Uterus (tissue), 4 donors: ENCODE results near the gene ZNF22. TPM values are rescaled to one million over a fixed set of nuclear protein-coding genes. Genes with fewer than 3 reads are reported as not detected.

Experiments
- DNase-seq, 2 donors: peaks; one replicate each; pipeline ENCODE4 v3.0.0-alpha.2; 2019 to 2020
- H3K27ac ChIP-seq, 2 donors: fragments of 200-600 bp; sonication (generic); 1 replicate in 1 of 2; 2 replicates in 1 of 2; pipeline ENCODE4 v1.5.1; 2016 to 2018
- H3K27me3 ChIP-seq, 2 donors: fragments of 200-600 bp; sonication (generic); one replicate each; pipeline ENCODE4 v1.5.1; 2018 to 2019; ENCODE audit warnings: control low read depth in 1 of 2
- H3K36me3 ChIP-seq, 2 donors: fragments of 200-600 bp; sonication (generic); one replicate each; pipeline ENCODE4 v1.5.1; 2019; ENCODE audit warnings: control low read depth in 1 of 2
- H3K4me1 ChIP-seq, 2 donors: fragments of 200-600 bp; sonication (generic); one replicate each; pipeline ENCODE4 v1.5.1; 2018 to 2019; ENCODE audit warnings: control low read depth in 1 of 2
- H3K4me3 ChIP-seq, 2 donors: fragments of 200-600 bp; sonication (generic); 1 replicate in 1 of 2; 2 replicates in 1 of 2; pipeline ENCODE4 v1.5.1; 2018 to 2019; ENCODE audit warnings: mild to moderate bottlenecking in 1 of 2
- H3K9me3 ChIP-seq, 2 donors: fragments of 200-600 bp; sonication (generic); one replicate each; pipeline ENCODE4 v1.5.1; 2019; ENCODE audit warnings: control low read depth in 1 of 2
- POLR2A ChIP-seq, 2 donors: fragments of 450-650 bp; IDR thresholded peaks; one replicate each; pipeline ENCODE4 v1.6.1; 2016; ENCODE audit warnings: antibody characterized with exemption in 2 of 2, mild to moderate bottlenecking in 1 of 2, moderate library complexity in 1 of 2
- intact Hi-C: fragments of 100-400 bp; cut with DNase I; formaldehyde crosslinking; loops from one replicate; pipeline ENCODE4 v1.15.1; 2023; ENCODE audit warnings: low total_unique reads
- total RNA-seq, 4 donors: library from RNA; depleted of rRNA in 3 of 4; stranded (reverse); fragments of >200 nt in 3 of 4; gene quantifications; one replicate each; pipeline versions ENCODE4 v1.1.0 to v1.2.4, GENCODE V29; 2014 to 2023
- TF ChIP-seq, protein P1 (sequence below), 4 experiments: fragments of 200-600 bp in 2 of 4; fragments of 450-650 bp in 2 of 4; sonication (generic) in 2 of 4; IDR thresholded peaks; one replicate each; pipeline ENCODE4 v1.5.1; 2016 to 2019; ENCODE audit warnings: antibody characterized with exemption in 4 of 4, mild to moderate bottlenecking in 2 of 4, moderate library complexity in 1 of 4
- donor health status: DM: yes; HTN: yes; CAD: no.

The ZNF22 gene
- total RNA-seq, 4 donors from 2014 or later = 20.7 to 78.1 (median 34.6) TPM

- no peak for TF ChIP-seq POLR2A (IDR thresholded peaks at IDR 0.05)
- TF ChIP-seq, protein P1, sequence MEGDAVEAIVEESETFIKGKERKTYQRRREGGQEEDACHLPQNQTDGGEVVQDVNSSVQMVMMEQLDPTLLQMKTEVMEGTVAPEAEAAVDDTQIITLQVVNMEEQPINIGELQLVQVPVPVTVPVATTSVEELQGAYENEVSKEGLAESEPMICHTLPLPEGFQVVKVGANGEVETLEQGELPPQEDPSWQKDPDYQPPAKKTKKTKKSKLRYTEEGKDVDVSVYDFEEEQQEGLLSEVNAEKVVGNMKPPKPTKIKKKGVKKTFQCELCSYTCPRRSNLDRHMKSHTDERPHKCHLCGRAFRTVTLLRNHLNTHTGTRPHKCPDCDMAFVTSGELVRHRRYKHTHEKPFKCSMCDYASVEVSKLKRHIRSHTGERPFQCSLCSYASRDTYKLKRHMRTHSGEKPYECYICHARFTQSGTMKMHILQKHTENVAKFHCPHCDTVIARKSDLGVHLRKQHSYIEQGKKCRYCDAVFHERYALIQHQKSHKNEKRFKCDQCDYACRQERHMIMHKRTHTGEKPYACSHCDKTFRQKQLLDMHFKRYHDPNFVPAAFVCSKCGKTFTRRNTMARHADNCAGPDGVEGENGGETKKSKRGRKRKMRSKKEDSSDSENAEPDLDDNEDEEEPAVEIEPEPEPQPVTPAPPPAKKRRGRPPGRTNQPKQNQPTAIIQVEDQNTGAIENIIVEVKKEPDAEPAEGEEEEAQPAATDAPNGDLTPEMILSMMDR (IDR thresholded peaks at IDR 0.05) = no peak
- Histone ChIP-seq H3K4me1 (no peaks in the 10 kb centered on the region), H3K27ac (no peak overlapping the region), H3K27me3 (no peaks in the 10 kb centered on the region), H3K9me3 (no peaks in the 10 kb centered on the region), H3K4me3 (no peak overlapping the region), H3K36me3 (no peaks in the 10 kb centered on the region)
- intact Hi-C loops = no loop called here
- DNase-seq = no peak
Measured at GRCh38 chr10:44965651-44966097, 35.0 kb upstream of the ZNF22 start.

- no peak overlapping the region for H3K27ac ChIP-seq
- no peaks in the 10 kb centered on the region for H3K4me1 ChIP-seq
- H3K36me3 ChIP-seq = no peaks in the 10 kb centered on the region
- H3K4me3 ChIP-seq = no peak overlapping the region
- TF ChIP-seq, protein P1 (IDR thresholded peaks at IDR 0.05) = no peak
- no peak for TF ChIP-seq POLR2A (IDR thresholded peaks at IDR 0.05)
- H3K27me3 ChIP-seq = no peaks in the 10 kb centered on the region
- peak in 1 of 2 donors; percentile 9 for DNase-seq
- intact Hi-C loops = no loop called here
- H3K9me3 ChIP-seq = no peaks in the 10 kb centered on the region
Measured at GRCh38 chr10:44966129-44966815, 34.5 kb upstream of the ZNF22 start.

DNA sequence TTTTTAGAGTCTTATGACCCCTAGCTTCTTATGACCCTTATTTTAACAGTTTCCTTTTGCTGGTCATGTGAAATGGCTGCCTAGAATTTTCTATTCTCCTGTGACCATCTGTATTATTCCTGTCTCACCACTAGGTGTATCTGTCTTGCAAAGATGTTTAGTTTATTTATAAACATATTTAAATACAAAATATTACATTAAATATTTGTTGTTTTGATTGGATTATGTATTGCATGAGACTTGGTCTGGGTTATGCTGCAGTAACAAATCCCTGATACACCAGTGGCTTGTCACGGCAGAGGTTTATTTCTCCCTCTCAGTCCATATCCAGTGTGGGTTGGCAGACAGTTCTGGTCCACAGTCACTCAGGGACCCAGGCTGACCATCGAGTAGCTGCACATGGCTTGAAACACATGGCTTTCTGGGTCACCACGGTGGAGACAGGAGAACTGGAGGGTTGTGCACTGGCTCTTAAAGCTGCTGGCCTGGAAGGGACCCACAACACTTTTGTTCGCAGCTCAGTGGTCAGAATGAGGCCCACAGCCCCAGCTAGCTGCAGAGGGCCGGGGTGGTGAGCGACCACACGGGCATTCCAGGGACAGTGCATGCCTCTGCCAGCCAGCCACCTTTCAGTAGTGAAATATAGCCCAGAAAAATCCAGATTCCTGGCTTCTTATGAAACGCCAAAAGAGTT lies 33.8 kb upstream of the ZNF22 start:
- no peak overlapping the region for H3K27ac ChIP-seq
- H3K4me3 ChIP-seq = no peak overlapping the region
- no peak for TF ChIP-seq POLR2A (IDR thresholded peaks at IDR 0.05)
- TF ChIP-seq, protein P1 (IDR thresholded peaks at IDR 0.05) = peak in 1 of 4 experiments; percentile 3
- peak in 1 of 2 donors; percentile 12 for DNase-seq
- no peaks in the 10 kb centered on the region for H3K9me3 ChIP-seq
- H3K36me3 ChIP-seq = no peaks in the 10 kb centered on the region
- no peaks in the 10 kb centered on the region for H3K27me3 ChIP-seq
- intact Hi-C loops = no loop called here
- no peaks in the 10 kb centered on the region for H3K4me1 ChIP-seq

GRCh38 chr10:44967616-44968015 lies 33.1 kb upstream of the ZNF22 start:
- no peaks in the 10 kb centered on the region for H3K4me1 ChIP-seq
- H3K4me3 ChIP-seq = no peak overlapping the region
- peak overlapping the region in 1 of 2 donors; percentile 31 for H3K27ac ChIP-seq
- intact Hi-C loops = no loop called here
- H3K36me3 ChIP-seq = no peaks in the 10 kb centered on the region
- TF ChIP-seq POLR2A (IDR thresholded peaks at IDR 0.05) = no peak
- TF ChIP-seq, protein P1 (IDR thresholded peaks at IDR 0.05) = no peak
- H3K27me3 ChIP-seq = no peaks in the 10 kb centered on the region
- peak in 1 of 2 donors; percentile 23 for DNase-seq
- H3K9me3 ChIP-seq = no peaks in the 10 kb centered on the region

GRCh38 chr10:44968091-44968490 lies 32.6 kb upstream of the ZNF22 start:
- DNase-seq = peak in 1 of 2 donors; percentile 51
- TF ChIP-seq, protein P1 (IDR thresholded peaks at IDR 0.05) = no peak
- no peak for TF ChIP-seq POLR2A (IDR thresholded peaks at IDR 0.05)
- no peaks in the 10 kb centered on the region for H3K4me1 ChIP-seq
- intact Hi-C loops = no loop called here
- no peak overlapping the region for H3K4me3 ChIP-seq
- no peaks in the 10 kb centered on the region for H3K27me3 ChIP-seq
- peak overlapping the region in 1 of 2 donors; percentile 31 for H3K27ac ChIP-seq
- H3K36me3 ChIP-seq = no peaks in the 10 kb centered on the region
- H3K9me3 ChIP-seq = no peaks in the 10 kb centered on the region
